HG02588 (cell line): ENCODE results near the gene BRSK2.

Experiments used
- ATAC-seq: cut with Tn5 transposase; IDR thresholded peaks from one replicate; pipeline ENCODE4 v1.9.1; 2021; ENCODE audit warnings: mild to moderate bottlenecking, moderate library complexity; ENCODE audit not compliant: unreplicated experiment

The BRSK2 gene

DNA sequence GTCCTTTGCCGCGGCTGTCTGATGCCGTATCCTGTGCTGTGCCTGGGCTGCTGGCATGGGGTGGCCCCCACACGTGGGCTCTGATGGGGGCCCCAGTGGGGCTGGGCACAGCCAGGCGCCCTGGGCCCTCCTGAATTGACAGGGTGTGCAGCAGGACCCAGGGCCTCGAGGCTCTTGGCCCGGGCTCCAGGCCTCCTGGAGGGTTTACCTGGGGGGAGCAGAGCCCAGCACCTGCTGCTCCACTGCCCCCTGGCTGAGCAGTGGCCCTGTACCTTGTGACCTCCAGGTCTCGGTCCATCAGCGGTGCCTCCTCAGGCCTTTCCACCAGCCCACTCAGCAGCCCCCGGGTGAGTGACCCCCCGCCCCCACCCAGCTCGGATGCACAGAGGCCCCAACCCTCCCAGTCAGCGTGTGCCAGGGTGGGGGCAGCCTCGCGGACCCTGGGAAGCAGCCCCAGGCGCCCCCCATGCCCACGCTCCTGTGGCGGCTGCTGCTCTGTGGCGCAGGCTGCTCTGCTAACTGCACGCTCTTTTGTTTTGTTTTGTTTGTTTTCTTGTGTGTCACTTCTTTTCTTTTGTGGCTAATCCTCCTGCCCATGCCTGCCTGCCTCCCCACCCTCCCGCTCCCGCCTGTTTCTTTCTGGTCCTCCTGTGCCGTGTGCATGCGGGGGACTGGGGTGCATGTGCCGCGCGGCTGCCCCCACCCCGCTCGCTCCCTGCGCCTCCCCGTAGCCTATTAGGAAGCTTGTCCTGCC lies 59.9 kb downstream of the BRSK2 start:
- no peak for ATAC-seq

DNA sequence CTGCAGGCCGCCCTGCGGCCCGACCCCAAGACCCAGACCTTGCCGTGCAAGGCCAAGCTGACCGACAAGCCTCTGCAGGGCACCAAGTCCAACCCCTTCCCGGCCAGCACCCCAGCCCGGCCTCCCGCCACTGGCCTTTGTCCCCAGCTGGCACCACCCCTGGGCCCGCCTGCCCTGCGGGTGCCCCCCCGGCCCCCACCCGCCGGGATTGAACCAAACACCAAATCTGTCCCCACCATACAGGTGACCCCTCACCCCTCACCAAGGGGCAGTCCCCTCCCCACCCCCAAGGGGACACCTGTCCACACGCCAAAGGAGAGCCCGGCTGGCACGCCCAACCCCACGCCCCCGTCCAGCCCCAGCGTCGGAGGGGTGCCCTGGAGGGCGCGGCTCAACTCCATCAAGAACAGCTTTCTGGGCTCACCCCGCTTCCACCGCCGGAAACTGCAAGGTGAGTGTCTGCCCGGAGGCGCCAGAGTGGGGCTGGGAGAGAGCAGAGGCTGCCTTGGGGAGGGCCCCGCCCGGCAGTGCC lies 60.7 kb downstream of the BRSK2 start:
- ATAC-seq = no peak

DNA sequence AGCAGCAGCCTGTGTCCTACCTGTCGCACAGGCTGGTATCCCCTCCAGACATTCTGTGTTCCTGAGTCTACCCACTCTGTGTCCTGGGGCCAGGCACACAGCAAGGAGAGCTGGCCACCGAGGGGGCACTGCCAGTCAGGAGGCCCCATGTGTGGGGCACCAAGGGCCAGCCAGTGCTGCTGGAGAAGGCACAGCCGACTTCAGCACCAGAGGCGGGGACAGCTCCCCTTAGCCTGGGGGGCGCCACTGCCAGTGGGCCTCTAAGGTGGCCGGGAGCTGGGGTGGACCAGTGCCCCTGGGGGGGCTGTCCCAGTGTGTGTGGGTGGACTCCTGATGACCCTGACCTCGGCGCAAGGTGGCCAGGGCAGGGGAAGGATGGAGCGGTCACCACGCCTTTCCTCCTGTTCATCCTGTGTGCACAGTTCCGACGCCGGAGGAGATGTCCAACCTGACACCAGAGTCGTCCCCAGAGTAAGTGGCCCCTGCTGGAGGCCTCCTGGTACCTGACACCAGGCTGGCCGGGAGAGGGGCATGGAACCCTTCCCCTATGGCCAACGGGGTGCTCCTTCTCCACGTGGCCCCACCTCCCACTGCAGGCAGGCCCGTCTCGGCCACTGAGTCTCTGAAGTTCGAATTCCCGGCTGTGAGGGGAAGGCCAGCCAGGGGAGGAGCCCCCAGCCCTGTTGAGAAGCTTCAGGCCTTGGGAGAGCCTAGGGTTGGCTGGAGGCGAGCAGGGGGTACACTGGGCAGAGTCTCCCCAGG lies 61.4 kb downstream of the BRSK2 start:
- ATAC-seq = no peak

DNA sequence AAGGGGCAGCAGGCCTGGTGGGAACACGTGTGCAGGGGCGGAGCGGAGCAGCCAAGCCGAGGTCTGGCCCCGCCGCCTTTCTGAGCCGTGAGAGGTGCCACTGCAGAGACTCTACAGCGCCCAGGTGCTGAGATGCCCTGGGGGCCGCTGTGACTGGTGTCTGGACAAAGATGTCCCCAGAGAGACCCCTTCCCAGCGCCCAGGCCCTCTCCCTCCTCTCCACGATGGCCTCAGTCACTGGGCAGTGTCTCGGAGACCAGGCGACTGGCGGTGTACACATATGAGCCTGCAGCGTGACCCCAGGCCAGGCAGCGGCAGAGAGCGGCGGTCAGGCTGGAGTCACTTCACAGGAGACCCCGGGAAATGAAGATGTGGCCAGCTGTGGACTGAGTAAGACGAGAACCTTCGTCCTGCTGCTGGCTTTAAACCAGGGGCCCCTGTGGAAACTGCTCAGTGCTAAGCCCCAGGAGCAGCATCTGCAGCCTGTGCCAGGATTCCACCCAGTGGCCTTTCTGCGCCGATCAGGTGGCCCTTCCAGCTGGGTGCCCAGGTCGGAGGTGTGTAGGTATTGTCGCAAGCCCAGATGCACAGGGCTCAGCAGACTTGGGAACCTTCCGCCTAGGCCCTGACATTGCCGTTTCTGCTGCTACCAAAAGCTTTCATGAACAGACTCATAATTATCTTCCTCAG lies 62.2 kb downstream of the BRSK2 start:
- no peak for ATAC-seq

DNA sequence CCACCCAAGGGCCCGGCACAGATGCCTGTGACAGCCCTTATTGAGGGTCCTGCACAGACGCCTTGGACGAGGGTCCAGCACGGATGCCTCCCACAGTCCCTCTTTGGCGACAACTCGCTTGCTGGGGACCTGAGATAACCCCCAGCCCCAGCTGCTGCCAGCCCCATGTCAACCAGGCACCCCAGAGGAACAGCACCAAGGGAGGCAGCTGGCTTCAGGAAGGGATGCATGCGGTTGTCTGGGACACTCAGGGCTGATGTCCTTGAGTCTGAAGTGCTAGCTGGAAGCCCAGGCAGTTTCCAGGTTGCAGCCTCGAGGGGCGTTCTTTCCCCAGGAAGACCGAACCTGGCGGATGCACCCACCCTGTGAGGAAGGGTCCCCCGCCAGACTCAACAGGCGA lies 63.0 kb downstream of the BRSK2 start:
- ATAC-seq = no peak

DNA sequence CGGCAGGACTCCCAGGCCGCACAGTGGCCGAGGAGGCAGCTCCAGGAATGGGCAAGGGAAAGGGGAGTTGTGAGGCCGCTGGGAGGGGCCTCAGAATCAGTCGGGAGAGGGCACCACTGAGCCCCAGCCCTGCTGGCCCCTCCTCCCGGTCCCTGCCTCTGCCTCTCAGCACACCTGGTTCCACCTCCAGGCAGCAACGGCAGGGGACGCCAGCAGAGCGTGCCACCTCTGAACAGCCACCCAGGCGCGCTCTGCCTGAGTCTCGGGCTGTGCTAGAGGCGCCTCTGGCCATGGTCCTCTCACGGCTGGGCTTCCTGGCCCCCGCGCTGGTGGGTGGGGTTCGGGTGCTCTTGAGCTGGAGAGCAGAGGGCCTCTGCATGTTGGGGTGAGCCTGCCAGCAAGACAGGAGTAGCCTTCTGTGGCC lies 63.9 kb downstream of the BRSK2 start:
- no peak for ATAC-seq

DNA sequence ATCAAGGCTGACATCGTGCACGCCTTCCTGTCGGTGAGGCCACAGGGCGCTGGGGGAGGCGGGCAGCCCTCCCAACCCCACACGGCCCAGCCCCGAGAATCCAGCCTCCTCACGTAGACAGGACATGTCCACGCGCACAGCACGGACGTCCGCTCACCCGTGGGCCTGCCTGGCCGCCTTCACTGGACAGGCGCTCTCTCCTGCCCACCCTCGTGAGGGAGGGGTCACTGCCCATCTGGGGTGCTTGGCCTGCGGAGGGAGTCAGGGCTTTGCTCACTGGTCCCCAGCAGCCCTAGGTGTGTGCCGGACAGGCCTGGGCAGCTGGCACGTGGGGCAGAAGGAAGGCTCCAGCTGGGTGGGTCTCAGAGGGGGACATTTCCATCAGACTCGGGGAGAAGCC lies 64.8 kb downstream of the BRSK2 start:
- ATAC-seq = no peak

DNA sequence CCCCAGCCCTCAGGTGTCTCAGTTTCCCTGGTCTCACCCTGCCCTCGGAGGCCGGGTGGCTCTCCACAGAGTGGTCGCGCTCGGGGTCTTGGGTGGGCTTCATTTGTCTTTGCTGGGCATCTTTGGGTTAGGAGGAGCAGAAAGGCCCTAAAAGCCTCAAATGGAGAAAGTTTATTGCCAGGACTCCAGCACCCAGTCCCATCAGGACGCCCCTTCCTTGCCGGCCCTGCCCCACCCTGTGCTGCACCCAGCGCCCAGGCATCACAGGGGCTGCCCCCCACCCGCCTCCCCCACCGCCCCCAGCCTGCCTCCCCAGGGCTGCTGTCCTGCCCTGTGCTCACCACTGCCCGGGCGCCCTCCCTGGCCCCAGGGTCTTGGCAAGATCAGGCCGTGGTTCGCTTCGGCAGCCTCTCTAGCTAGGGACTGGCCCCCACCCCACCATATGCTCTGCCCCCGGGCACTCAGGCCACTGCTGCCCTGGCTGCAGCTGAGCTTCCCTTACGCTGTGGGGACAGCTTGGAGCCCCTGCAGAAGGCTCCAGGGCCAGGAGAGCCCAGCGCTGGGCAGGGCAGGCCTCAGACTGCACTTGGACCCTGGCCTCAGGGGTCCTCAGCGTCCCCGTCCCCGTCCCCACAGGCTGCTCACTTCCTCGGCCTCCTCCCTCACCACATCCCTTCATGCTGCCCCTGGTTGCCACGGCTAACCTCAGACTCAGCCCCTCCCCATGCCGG lies 65.5 kb downstream of the BRSK2 start:
- ATAC-seq = no peak

DNA sequence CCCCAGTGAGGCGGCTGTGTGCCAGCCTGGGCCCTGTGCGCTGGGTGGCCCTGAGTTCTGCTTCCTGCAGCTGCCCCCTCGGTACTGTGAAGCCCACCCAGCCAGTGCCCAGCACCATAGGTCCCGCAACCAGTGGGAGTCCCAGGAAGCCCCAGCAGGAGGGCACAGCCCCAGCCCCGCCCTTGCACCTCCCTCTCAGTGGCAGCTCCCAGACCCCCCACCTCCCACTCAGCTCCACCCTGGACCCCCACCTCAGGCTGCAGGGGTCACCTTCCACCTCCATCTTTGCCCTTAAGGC lies 66.0 kb downstream of the BRSK2 start:
- no peak for ATAC-seq

DNA sequence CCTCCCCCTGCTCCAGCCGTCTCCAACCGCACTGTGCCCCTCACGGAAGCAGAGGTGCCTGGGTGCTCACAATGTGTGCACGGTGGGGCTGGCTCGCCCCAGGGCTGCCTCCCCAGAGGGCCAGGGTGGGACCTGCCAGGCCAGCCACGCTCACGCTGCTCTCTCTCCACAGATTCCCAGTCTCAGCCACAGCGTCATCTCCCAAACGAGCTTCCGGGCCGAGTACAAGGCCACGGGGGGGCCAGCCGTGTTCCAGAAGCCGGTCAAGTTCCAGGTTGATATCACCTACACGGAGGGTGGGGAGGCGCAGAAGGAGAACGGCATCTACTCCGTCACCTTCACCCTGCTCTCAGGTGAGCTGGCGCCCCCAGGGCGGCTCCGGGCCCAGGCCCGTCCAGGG lies 66.4 kb downstream of the BRSK2 start:
- no peak for ATAC-seq

DNA sequence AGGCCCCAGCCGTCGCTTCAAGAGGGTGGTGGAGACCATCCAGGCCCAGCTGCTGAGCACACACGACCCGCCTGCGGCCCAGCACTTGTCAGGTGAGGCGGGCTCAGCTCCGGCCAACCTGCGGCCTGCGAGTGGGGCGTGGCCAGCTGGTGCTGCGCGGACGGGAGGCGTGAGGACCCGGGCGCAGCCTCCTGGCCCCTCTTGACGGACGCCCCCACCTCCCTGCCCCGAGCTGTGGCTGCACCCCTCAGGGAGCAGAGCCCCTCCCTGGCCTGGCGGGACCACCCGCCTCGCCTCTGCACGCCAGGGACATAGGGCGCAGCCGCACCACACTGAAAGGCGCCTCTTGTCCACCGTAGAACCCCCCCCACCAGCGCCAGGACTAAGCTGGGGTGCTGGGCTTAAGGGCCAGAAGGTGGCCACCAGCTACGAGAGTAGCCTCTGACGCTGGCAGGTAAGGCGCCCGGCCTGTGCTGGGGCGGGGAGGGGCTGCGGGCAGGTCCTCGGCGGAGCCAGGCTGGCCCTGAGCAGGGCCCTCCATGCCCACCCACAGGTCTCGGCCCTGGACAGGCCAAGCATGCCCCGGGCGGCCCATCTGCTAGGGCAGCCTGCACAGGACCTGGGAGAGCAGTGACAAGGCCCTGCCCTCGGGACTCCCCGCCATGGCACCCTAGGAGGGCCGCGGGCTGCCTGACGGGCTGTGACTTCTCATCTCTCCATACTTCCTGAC lies 67.0 kb downstream of the BRSK2 start:
- ATAC-seq = no peak

DNA sequence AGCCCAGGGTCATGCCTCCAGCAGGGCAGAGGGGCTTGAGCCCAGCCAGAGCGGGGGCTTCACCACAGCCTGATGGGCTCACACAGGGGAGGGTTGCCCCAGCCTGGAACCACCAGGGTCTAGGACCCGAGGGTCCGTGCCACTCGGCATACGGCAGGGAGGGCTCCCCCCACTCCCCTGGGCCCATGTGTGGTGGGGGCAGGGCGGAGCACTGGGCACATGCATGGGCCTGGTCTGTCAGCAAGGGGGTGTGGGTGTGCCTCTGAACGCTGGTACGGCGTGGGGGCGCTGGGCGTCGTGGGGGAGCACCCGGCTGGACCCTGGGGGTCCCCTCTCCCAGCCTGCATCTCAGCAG lies 67.6 kb downstream of the BRSK2 start:
- ATAC-seq = no peak

DNA sequence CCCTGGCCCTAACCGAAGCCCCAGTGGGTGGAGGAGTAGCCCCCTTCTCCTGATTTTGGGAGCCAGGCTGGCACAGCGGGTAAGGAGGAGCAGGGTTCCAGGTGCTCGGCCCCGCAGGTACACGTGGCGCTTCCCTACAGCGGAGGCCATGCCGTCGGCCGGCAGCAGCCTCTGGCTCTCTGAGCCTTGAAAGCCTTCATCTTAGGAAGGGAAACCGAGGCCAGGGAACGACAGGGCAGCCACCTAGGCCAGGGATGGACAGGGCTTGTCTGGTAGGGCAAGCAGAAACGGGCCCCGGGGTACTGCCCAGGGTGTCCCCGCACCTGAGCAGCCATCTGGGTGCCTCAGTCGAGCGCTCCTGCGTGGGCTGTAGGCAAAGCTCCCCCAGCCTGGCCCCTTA lies 68.1 kb downstream of the BRSK2 start:
- no peak for ATAC-seq

DNA sequence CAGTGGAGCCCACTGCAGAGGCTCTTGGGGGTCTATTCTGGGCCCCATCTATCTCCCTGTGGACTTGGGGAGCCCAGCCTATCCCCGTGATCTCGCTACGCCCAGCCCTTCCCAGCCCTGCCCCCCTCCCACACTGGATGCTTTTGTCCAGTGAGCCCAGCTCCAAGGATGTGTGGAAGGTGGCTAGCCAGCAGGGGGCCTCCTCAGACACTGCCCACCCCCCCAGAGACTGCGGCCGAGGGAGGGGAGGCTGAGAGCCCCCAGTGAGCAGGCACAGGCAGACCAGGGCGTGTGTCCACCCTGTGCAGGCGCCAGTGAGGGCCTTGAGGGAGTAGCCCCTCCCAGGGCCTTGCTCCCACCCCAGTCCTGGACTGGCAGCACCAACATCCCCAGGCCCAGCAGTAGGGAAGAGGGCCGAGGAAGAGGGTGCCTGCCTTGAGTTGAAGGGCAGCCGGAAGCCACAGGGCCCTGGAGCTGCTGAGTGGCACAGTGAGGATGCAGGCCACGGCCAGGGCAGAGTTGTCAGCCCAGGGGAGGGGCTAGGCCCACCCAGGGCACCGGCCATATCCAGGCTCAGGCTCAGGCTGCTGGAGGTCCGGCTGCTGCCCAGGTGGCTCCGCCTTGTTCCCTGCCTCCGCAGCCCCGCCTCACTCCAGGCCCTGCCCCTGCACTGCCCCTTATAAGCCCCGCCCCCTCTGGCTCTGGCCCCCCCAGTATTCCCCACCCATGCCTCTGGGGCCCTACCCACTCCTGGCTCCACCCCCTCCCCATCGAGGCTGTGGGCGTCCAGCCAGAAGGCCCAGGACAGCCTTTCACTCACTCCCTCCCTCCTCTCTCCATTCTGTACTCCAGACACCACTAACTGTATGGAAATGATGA lies 68.8 kb downstream of the BRSK2 start:
- no peak for ATAC-seq

DNA sequence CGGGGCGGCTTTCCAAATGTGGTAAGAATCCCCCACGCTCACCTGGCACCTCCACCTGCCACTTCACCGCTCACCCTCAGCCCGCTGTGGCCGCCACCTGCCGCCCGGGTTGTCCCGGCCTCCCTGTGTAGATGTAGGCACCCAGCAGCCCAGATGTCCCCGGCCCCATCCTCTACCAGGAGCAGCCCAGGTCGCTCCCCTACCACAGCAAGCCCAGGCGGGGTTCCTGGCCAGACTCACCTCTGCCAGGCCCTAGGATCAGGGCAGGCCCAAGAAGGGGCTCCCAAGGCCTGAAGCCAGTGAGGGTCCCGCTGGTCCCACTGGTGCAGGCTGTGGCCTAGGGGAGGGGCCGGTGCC lies 69.5 kb downstream of the BRSK2 start:
- ATAC-seq = no peak

DNA sequence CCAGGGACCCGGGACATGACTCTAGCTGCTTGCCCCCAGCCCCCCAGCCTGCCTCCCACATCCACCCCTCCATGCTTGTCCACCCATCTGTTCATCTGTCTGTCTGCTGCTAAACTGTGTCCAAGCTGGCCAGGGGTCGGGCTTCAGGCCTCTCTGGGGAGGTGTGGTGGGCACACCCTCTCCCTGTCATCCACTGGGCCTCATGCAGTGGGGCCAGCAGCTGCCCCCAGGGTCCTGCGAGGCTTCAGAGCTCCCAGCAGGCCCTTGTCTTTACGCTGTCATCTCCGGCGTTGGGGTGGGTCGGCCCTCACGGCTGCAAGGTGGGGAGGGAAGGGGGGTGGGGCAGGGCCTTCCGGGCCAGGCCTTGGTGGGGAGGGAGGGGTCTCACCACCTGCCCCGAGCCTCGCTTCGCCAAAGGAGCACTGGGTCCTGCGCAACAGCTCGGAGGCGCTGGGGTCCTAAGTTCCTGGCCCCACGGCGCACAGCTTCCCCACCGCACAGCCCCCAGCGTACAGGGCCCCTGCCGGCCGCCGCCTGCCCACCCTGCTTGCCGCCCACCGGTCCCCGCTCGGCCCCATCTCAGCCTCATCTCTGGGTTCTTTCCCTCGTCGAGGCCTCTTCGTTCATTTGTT lies 70.1 kb downstream of the BRSK2 start:
- no peak for ATAC-seq

DNA sequence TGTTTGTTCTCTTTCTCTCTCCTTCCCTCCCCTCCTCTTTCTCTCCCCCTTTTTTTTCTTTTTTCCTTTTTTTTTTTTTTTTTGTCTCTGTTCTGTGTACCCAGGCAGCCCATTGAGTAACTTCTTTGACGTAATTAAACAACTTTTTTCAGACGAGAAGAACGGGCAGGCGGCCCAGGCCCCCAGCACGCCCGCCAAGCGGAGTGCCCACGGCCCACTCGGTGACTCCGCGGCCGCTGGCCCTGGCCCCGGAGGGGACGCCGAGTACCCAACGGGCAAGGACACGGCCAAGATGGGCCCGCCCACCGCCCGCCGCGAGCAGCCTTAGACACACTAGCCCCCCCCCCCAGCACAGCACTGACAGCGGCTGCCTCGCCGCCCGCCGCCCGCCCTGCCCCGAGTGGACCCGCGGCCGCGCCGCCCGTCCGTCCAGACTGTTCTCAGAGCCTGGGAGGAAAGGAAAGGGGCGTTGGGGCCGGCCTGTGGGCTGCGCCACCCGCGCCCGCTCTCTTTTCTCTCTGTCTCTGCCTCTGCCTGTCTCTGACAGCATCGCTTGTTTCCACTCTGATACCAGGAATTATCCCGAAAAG lies 70.8 kb downstream of the BRSK2 start:
- ATAC-seq = no peak

DNA sequence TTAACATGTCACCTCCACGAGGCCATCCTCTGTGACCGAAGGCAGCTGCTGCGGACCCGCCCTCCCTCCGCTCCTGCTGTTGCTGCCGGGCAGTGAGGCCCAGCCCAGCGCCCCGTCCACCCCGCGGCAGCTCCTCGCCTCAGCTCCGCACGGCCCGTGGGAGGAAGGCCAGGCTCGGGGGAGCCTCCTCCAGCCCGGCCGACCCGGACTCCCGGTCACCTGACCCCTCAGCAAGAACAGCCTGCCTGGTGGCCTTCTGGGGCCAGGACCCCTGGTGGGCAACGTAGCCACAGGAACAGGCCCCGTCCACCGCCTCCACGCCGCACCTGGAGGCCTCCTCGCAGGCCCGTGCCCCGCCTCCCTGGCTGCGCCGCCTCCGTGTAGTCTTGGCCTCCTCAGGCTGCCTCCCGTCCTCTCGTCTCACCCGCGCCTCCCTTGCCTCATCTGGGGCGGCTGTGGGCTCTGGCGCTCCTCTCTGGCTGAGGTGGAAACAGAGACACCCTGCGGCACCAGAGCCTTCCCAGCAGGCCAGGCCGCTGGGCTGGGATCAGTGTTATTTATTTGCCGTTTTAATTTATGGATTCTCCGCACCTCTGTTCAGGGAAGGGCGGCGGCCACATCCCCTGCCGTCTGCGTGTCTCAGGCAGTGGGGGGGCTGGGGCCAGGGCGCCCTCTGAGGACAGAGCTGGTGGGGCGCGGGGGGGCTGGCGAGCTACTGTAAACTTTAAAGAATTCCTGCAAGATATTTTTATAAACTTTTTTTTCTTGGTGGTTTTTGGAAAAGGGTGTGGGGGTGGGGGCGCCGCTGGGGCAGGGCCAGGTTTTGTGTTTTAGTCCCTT lies 71.5 kb downstream of the BRSK2 start:
- ATAC-seq = no peak
